ENCODE measurements around the gene FBXO17. TPM values are rescaled to one million over a fixed set of nuclear protein-coding genes. Genes with fewer than 3 reads are reported as not detected.

Gene FBXO17
- total and polyA plus RNA-seq, 2 donors (not counting 3 experiments of a cell fraction or from before 2014, with no cell fraction given): 21.8 to 23.8 TPM

DNA sequence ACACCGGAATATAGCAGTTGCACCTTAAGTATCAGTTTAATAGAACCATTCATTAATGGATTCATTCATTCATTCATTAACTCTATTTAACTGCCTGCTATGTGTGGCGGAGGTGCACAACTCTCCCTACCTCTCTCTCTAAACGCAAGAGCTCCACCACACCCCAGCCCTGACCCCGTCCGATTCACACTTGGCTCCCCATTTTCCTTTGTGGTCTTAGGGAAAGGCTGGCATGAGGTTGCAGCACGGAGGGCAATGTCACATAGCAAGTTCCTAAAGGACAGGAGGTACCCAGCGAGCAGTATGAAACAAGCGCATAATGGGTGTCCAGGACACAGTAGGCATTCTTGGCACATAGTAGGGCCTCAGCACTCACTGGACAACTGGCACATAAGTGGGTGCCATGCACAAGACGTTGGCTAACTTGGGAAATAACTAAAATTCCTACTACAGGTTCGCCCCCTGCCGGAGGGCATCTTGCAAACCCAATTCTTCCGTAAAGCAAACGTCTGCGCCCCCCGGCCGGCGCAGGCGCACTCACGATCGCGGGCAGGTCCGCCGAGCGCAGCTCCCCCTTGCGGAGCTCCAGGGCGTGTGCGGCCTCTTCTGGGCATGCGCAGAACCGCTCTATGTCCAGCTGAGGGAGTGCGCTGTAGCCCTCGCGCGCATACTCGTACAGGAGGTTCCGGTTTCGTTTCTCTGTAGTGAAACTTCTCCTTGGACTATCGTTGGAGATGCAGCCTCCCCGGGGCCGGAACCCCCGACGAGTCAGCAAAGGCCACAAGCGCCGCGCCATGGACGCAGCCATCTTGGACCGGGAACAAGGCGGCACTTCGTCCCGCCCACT is 45.4 kb downstream of the FBXO17 start, which contains the start of gene SARS2:
Gene SARS2, minus strand, starts transcription at position 835 of the 847 bp plus-strand sequence. Its CDS starts 27 bp downstream, at position 808.
- H3K9me1 ChIP-seq (replicated peaks; ENCODE audit: control insufficient read depth, extremely low read depth, insufficient read depth, low read length): no peaks in the 10 kb centered on the region
- peaks cover 22% of the 10 kb centered on the region for H3K79me2 ChIP-seq (ENCODE audit: control insufficient read depth, insufficient read depth, low read length)
- CTCF ChIA-PET: interaction anchor here (0.7 to 3.4 kb wide), 36 partner anchors 10 to 556 kb away, joined by 3 to 29 read pairs (median 4); partner anchors contain the start of genes ACTN4, ECH1, EIF3K and FAM98C
- peak within 1 kb of the TSS; percentile 50 to 78 (median 58) for H3K4me3 ChIP-seq (replicated peaks in 1 of 3; ENCODE audit: insufficient read depth in 1 of 3, low read depth in 1 of 3, low read length in 3 of 3)
- intact Hi-C loops (cut with micrococcal nuclease): loop anchor here (1.0 to 2.0 kb wide), 7 partner anchors 31 to 527 kb away; partner anchors contain the start of genes FAM98C, NFKBIB and SIRT2
- FAIRE-seq: no peak
- BruUV-seq (replicated peaks): TSS peak; percentile 58
- POLR2A ChIA-PET: interaction anchor here (0.6 to 1.4 kb wide), 5 partner anchors 67 to 557 kb away, joined by 3 to 6 read pairs (median 3); partner anchors contain the start of genes FAM98C and ZFP36
- H3K9ac ChIP-seq (replicated peaks; ENCODE audit: extremely low read depth, insufficient read depth, low read length): peak within 1 kb of the TSS; percentile 86
- H3K27ac ChIP-seq (ENCODE audit: insufficient read depth, low read depth, low read length): peak within 1 kb of the TSS; percentile 69
- no peaks in the 10 kb centered on the region for H3K27me3 ChIP-seq (ENCODE audit: control insufficient read depth in 2 of 2, insufficient read depth in 2 of 2, low read length in 2 of 2)
- peaks cover 14% of the 10 kb centered on the region for H3K4me1 ChIP-seq (ENCODE audit: control insufficient read depth, extremely low read depth, insufficient read depth, low read length)
- peak within 1 kb of the TSS; percentile 74 for H3K4me2 ChIP-seq (ENCODE audit: insufficient read depth, low read length)
- peaks cover 0 to 11% of the 10 kb centered on the region in 2 experiments for H3K36me3 ChIP-seq (ENCODE audit: control insufficient read depth in 2 of 2, extremely low read depth in 1 of 2, insufficient read depth in 2 of 2, low read length in 2 of 2)
- H3K9me3 ChIP-seq (replicated peaks; ENCODE audit: control insufficient read depth, insufficient read depth, low read length): no peaks in the 10 kb centered on the region
- peak; percentile 95 for DNase-seq (ENCODE audit: low read depth, low spot score)
- TF ChIP-seq FOS (IDR thresholded peaks at IDR 0.05; ENCODE audit: borderline replicate concordance, insufficient read depth, low read length): no peak
- TF ChIP-seq POLR2A (IDR thresholded peaks at IDR 0.05; ENCODE audit: low read depth, low read length): peak; percentile 85
- peak; percentile 99 to 100 for TF ChIP-seq CTCF (IDR thresholded peaks at IDR 0.05; ENCODE audit: extremely low read depth in 1 of 2, insufficient read depth in 1 of 2, low read depth in 1 of 2, low read length in 2 of 2)
- TF ChIP-seq GATA2 (IDR thresholded peaks at IDR 0.05; ENCODE audit: insufficient read depth, insufficient read length, low read depth, low read length): no peak
- TF ChIP-seq MYC (IDR thresholded peaks at IDR 0.05; ENCODE audit: low read depth, low read length): no peak
- peak; percentile 86 for TF ChIP-seq POLR2AphosphoS5 (IDR thresholded peaks at IDR 0.05; ENCODE audit: insufficient read depth, low read depth, low read length)
- TF ChIP-seq MAX (IDR thresholded peaks at IDR 0.05; ENCODE audit: insufficient read depth, insufficient read length): peak; percentile 36
- no peak for TF ChIP-seq EZH2 (IDR thresholded peaks at IDR 0.05; ENCODE audit: borderline replicate concordance, low read depth, low read length, severe bottlenecking)
- no peak for TF ChIP-seq JUN (IDR thresholded peaks at IDR 0.05; ENCODE audit: borderline replicate concordance, insufficient read depth, insufficient read length, low read depth)
- peak within 1 kb of the TSS; percentile 73 for H2AFZ ChIP-seq (ENCODE audit: low read depth, low read length)
- no peaks in the 10 kb centered on the region for H4K20me1 ChIP-seq (replicated peaks; ENCODE audit: control insufficient read depth, extremely low read depth, insufficient read depth, low read length)
- dilution Hi-C loops (cut with MboI; ENCODE audit: extremely low pct_ligation_motif_present, low sequenced_read_pairs): no loop called here

All from endothelial cell of umbilical vein (primary cell).